BJ (cell line): ENCODE results near the gene SV2C. TPM values are rescaled to one million over a fixed set of nuclear protein-coding genes. Genes with fewer than 3 reads are reported as not detected.

Experiments
- CTCF ChIA-PET: fragments of 350-600 bp; formaldehyde crosslinking; extraction: SDS; loops from one replicate; lab custom pipeline; 2021; ENCODE audit warnings: antibody characterized with exemption, inconsistent platforms; lab: Yijun Ruan, JAX
- POLR2A ChIA-PET: fragments of 300-600 bp; sonication (Branson Sonifier 250); formaldehyde crosslinking; extraction: SDS; loops from one replicate; lab custom pipeline; 2021; ENCODE audit warnings: antibody characterized with exemption; lab: Charles Lee
- DNase-seq: peaks from one replicate; pipeline ENCODE4 v3.0.0-alpha.2; 2011; ENCODE audit warnings: low read depth
- H3K27me3 ChIP-seq: 2 replicates; pipeline ENCODE4 v1.6.0; 2011; ENCODE audit warnings: low read length; ENCODE audit not compliant: control insufficient read depth, insufficient read depth
- H3K36me3 ChIP-seq: 2 replicates; pipeline ENCODE4 v1.5.1; 2011; ENCODE audit warnings: low read length; ENCODE audit not compliant: control insufficient read depth, insufficient read depth
- H3K4me3 ChIP-seq: 2 replicates; pipeline ENCODE4 v1.5.1; 2011; ENCODE audit warnings: low read depth, mild to moderate bottlenecking, control low read depth, low read length
- CTCF ChIP-seq: IDR thresholded peaks from 2 replicates; pipeline ENCODE4 v1.5.1; 2011; ENCODE audit warnings: low read depth, mild to moderate bottlenecking, control low read depth, inconsistent platforms, low read length, moderate library complexity; ENCODE audit not compliant: insufficient read depth
- polyA plus RNA-seq: library from polyadenylated mRNA; depleted of rRNA; stranded (reverse); fragments of >200 nt; gene quantifications from 2 replicates; pipeline ENCODE4 v1.2.3, GENCODE V29; 2011

SV2C gene
- polyA plus RNA-seq, 1 experiment = not detected

DNA sequence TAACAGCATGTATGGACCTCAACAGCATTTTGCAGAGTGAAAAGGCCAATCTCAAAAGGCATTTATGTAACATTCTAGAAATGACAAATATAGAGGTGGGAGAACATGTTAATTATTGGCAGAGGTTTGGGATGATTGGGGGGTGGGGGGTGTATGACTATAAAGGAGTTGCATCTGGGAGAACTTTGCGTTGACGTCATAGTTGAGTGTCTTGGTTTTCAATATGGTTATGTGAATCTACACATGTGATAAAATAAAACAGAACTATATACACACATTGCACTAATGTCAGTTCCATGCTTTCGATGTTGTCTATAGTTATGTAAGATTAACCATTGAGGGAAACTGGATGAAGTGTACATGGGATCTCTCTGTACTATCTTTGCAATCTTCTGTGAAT, 139.1 kb downstream of the SV2C start:
- TF ChIP-seq CTCF = no peak
- ChIA-PET POLR2A (no interaction called here), CTCF (no interaction called here)
- DNase-seq = no peak
- H3K36me3 ChIP-seq = no peaks in the 10 kb centered on the region
- H3K27me3 ChIP-seq = no peaks in the 10 kb centered on the region
- no peak overlapping the region for H3K4me3 ChIP-seq

DNA sequence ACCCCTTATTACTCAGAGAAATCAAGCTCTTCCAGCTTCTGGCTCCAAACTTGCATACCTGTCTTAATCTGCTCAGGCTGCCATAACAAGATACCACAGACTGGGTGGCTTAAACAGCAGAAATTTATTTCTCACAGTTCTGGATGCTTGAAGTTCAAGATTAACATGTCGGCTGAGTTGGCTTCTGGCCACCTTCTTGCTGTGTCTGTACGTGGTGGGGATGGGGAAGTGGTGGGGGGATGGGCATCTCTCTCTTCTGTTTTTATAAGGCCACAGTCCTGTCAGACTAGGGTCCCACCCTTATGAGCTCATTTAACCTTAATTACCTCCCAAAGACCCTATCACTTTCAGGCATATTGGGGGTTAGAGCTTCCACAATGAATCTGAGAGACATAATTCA, 140.5 kb downstream of the SV2C start:
- TF ChIP-seq CTCF = no peak
- CTCF ChIA-PET = no interaction called here
- H3K4me3 ChIP-seq = no peak overlapping the region
- no peak for DNase-seq
- no peaks in the 10 kb centered on the region for H3K36me3 ChIP-seq
- H3K27me3 ChIP-seq = no peaks in the 10 kb centered on the region
- POLR2A ChIA-PET = no interaction called here

DNA sequence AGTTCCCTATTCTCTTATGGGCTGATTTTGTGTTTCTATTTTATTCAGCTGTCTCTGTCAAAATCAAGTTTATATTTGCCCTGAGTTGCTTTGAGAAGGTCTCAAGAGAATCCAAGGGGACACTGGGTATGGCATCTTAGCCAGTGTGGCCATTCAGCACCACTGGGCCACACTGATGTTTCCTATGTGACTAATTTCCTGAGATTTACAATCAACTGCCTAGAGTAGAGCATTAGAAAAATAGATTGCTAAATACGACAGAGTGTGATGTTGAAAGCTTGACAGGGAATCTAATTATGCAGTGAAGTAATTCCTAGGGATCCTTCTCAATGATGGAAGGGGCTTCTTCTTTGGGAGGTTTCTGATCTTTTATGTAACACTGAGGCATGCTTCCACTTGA, 141.7 kb downstream of the SV2C start:
- TF ChIP-seq CTCF = no peak
- no peaks in the 10 kb centered on the region for H3K36me3 ChIP-seq
- ChIA-PET POLR2A (no interaction called here), CTCF (no interaction called here)
- DNase-seq = no peak
- H3K27me3 ChIP-seq = no peaks in the 10 kb centered on the region
- no peak overlapping the region for H3K4me3 ChIP-seq

GRCh38 chr5:76225336-76225735, 142.2 kb downstream of the SV2C start:
- POLR2A ChIA-PET = no interaction called here

GRCh38 chr5:76229900-76230299, 146.7 kb downstream of the SV2C start:
- no peaks in the 10 kb centered on the region for H3K27me3 ChIP-seq
- no peak for DNase-seq
- no peaks in the 10 kb centered on the region for H3K36me3 ChIP-seq
- ChIA-PET POLR2A (no interaction called here), CTCF (no interaction called here)
- no peak overlapping the region for H3K4me3 ChIP-seq
- TF ChIP-seq CTCF = no peak

More at GRCh38 chr5:76225336-76225735, 142.2 kb downstream of the SV2C start:
- Histone ChIP-seq H3K27me3 (no peaks in the 10 kb centered on the region), H3K4me3 (no peak overlapping the region), H3K36me3 (no peaks in the 10 kb centered on the region)
- CTCF ChIA-PET = no interaction called here
- DNase-seq = no peak
- TF ChIP-seq CTCF = no peak
